Measurements from ENCODE around the gene FBXO42. TPM values are rescaled to one million over a fixed set of nuclear protein-coding genes. Genes with fewer than 3 reads are reported as not detected.

The FBXO42 gene
- total and polyA plus RNA-seq, 12 donors: 12.4 to 26.6 (median 20.5) TPM

GRCh38 chr1:16236511-16237342 lies 115.6 kb downstream of the FBXO42 start, which contains the start of gene CPLANE2:
Gene CPLANE2, minus strand, starts transcription at chr1:16237183. Its CDS starts 441 bp downstream, at chr1:16236742.
- intact Hi-C loops (cut with DNase I): loop anchor here in 2 of 10 donors (2.0 to 5.0 kb wide), 2 partner anchors 116 to 154 kb away; partner anchors contain the start of gene FBXO42 (in 1 of the 2)
- 1 to 2% methylated on average over 57 of the region's 57 CpGs for WGBS, 2 donors
- peak; percentile 95 for DNase-seq
- H3K4me1 ChIP-seq: peaks cover 0 to 25% (median 19%) of the 10 kb centered on the region in 9 donors
- H3K27me3 ChIP-seq: no peaks in the 10 kb centered on the region
- peak in 4 of 9 donors; percentile 1 to 32 (median 30) for TF ChIP-seq CTCF (IDR thresholded peaks at IDR 0.05)
- peak within 1 kb of the TSS; percentile 52 to 93 (median 85) for H3K27ac ChIP-seq
- peak; percentile 94 to 98 (median 96) for ATAC-seq
- H3K36me3 ChIP-seq: peaks cover 0 to 13% (median 0%) of the 10 kb centered on the region in 9 donors
- H3K9me3 ChIP-seq: no peaks in the 10 kb centered on the region
- H3K4me3 ChIP-seq: peak within 1 kb of the TSS; percentile 51 to 72 (median 69)

- intact Hi-C loops (cut with DNase I): loop anchor here in 2 of 10 donors (2.0 to 5.0 kb wide), 2 partner anchors 117 to 154 kb away; partner anchors contain the start of gene FBXO42 (in 1 of the 2)
- WGBS, 2 donors: 37 to 43% methylated on average over 6 of the region's 6 CpGs
- Histone ChIP-seq H3K27me3 (no peaks in the 10 kb centered on the region), H3K4me3 (peak overlapping the region in 9 of 10 donors; percentile 57 to 72 (median 70)), H3K9me3 (no peaks in the 10 kb centered on the region), H3K27ac (peak overlapping the region; percentile 52 to 93 (median 85)), H3K36me3 (peaks cover 0 to 17% (median 0%) of the 10 kb centered on the region in 9 donors), H3K4me1 (peaks cover 0 to 25% (median 19%) of the 10 kb centered on the region in 9 donors)
- peak in 6 of 9 donors; percentile 20 to 40 (median 22) for TF ChIP-seq CTCF (IDR thresholded peaks at IDR 0.05)
- peak; percentile 11 to 77 (median 55) for ATAC-seq
- DNase-seq: no peak
These were observed 116.3 kb downstream of the FBXO42 start for GRCh38 chr1:16235944-16236510.

- ATAC-seq (no peak), DNase-seq (no peak)
- intact Hi-C loops (cut with DNase I): loop anchor here in 1 of 10 donors (5.0 kb wide), 1 partner anchor 153 kb away; no protein-coding TSS in a partner anchor
- no peaks in the 10 kb centered on the region for H3K9me3 ChIP-seq
- 88 to 91% methylated on average over 2 of the region's 2 CpGs for WGBS, 2 donors
- peaks cover 0 to 25% (median 19%) of the 10 kb centered on the region in 9 donors for H3K4me1 ChIP-seq
- no peak overlapping the region for H3K27ac ChIP-seq
- no peaks in the 10 kb centered on the region for H3K27me3 ChIP-seq
- no peak overlapping the region for H3K4me3 ChIP-seq
- TF ChIP-seq CTCF (IDR thresholded peaks at IDR 0.05): no peak
- peaks cover 0 to 17% (median 0%) of the 10 kb centered on the region in 9 donors for H3K36me3 ChIP-seq
These were observed 116.9 kb downstream of the FBXO42 start for GRCh38 chr1:16235347-16235746.

GRCh38 chr1:16233431-16233830 lies 118.8 kb downstream of the FBXO42 start:
- H3K4me3 ChIP-seq: no peak overlapping the region
- 96 to 97% methylated on average over 8 of the region's 8 CpGs for WGBS, 2 donors

More at GRCh38 chr1:16233431-16233830, 118.8 kb downstream of the FBXO42 start:
- no peak overlapping the region for H3K27ac ChIP-seq
- intact Hi-C loops (cut with DNase I): no loop called here
- peaks cover 0 to 17% (median 0%) of the 10 kb centered on the region in 9 donors for H3K36me3 ChIP-seq
- H3K4me1 ChIP-seq: peaks cover 0 to 25% (median 19%) of the 10 kb centered on the region in 9 donors
- H3K27me3 ChIP-seq: peaks cover 0 to 13% (median 0%) of the 10 kb centered on the region in 7 donors
- no peak for DNase-seq
- TF ChIP-seq CTCF (IDR thresholded peaks at IDR 0.05): no peak
- no peak for ATAC-seq
- no peaks in the 10 kb centered on the region for H3K9me3 ChIP-seq

All from heart right ventricle (tissue), 16 donors.